H4 (cell line): ENCODE measurements around the gene TNFRSF12A. TPM values are rescaled to one million over a fixed set of nuclear protein-coding genes. Genes with fewer than 3 reads are reported as not detected.
"Not testable (repeated sequence)": the region's sequence is repeated elsewhere in the genome, so short reads cannot be mapped to it uniquely, and the experiment has no call there.

Experiments used
- DNase-seq: peaks from one replicate; pipeline ENCODE4 v3.0.0-alpha.2; 2015; ENCODE audit warnings: low spot score
- total RNA-seq: library from RNA; depleted of rRNA; stranded (reverse); fragments of >200 nt; shearing (Covaris generic); gene quantifications from 2 replicates; pipeline ENCODE4 v1.2.3, GENCODE V29; 2014; rRNA removed

Gene TNFRSF12A
- total RNA-seq, 1 experiment from 2014 or later: 312 TPM

DNA sequence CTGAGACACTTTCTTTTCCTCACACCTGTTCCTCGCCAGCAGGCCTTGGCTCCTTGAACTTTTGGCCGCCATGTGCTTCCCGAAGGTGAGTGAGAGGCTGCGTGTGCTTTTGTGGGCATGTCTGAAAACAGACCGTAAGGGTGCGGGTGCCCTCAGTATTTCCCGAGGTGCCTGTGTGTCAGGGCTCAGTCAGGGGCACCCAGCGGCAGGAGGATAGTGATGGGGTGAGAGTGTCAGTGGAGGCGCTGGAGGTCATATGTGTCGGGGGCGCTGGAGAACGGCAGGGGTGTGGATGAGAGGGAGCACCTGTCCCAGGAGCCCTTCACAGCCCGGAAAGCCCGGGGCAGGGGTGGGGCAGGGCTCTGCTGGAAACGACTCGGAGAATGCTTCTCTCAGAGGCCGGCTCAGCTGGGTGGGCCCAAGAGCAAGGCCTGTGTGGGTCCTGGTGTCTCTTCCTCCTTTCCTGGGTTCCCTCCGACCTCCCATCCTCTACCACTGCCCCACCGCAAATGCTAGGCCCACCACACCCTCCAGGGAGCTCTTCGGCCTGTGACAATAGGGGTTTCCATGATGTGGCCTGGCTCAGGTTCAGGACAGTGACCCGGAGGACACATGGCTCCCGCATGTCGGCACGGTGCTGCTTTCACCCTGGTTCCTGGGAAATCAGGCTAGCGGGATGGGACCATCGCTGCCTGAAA, 45.7 kb downstream of the TNFRSF12A start:
- DNase-seq: no peak

DNA sequence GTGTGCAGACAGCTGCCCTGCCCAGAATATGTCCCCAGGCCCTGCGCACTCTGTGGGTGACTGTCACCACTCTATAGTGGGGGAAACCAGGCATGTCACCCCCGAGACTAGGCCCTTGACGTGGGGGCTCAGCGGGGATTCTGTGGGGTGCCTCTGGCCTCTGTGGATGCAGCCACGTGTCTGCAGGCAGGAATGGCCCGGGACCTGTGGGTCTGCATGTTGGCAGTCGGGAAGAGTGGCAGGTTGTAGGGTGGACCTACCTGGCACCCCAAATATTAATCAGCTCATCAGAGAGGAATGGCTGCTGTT, 46.2 kb downstream of the TNFRSF12A start:
- DNase-seq: no peak

DNA sequence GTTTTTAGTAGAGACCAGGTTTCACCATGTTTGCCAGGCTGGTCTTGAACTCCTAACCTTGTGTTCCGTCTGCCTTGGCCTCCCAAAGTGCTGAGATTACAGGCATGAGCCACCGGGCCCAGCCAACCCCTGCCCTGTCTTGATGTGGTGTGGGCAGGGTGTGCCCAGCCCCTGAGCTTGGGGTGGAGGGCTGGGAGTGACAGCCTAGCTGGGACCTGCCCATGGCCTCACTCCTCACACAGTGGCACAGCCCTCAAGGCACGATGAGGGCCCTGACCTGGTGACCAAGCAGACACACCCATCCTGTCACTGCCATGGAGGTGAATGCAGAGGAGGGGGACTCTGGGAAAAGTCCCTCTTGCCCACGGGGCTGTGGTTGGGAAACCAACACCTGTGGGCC, 48.3 kb downstream of the TNFRSF12A start:
- DNase-seq: no peak

DNA sequence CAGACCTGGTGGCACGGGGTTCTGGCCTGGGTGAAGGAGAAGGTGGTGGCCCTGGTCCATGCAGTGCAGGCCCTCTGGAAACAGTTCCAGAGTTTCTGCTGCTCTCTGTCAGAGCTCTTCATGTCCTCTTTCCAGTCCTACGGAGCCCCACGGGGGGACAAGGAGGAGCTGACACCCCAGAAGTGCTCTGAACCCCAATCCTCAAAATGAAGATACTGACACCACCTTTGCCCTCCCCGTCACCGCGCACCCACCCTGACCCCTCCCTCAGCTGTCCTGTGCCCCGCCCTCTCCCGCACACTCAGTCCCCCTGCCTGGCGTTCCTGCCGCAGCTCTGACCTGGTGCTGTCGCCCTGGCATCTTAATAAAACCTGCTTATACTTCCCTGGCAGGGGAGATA, 49.0 kb downstream of the TNFRSF12A start:
- not testable (repeated sequence) for DNase-seq

DNA sequence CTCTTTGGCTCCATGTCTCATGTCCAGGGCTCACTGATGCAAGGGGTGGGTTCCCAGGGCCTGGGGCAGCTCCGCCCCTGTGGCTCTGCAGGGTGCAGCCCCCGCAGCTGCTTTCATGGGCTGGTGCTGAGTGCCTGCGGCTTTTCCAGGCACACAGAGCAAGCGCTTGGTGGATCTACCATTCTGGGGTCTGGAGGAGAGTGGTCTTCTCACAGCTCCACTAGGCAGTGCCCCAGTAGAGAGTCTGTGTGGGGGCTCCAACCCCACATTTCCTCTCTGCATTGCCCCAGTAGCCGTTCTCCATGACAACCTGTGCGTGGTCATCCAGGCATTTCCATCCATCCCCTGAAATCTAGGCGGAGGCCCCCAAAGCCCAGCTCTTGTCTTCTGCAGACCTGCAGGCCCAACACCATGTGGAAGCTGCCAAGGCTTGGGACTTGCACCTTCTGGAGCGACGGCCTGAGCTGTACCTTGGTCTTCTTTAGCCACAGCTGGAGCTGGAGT, 50.5 kb downstream of the TNFRSF12A start:
- no peak for DNase-seq

DNA sequence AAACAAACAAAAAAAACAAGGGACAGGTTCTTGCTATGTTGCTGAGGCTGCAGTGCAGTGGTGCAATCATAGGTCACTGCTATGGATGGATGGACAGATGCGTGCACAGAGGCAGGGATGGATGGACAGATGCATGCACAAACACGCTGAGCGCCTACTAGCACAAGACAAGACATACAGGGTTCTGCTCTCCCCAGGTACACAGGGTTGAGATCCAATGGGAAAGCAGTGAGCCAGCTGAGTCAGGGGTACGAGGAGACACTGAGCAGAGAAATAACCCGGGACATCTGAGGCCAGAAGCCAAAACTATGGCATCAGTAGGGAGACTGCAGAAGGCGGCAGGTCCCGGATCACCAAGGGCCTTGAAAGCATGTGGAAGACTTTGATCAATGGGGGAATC, 51.5 kb downstream of the TNFRSF12A start:
- DNase-seq: no peak

Other genes starting within 250 kb of the TNFRSF12A start
- gene ELOB, start 243.1 kb upstream of the TNFRSF12A start, total RNA-seq: 495 and 562 TPM in 2 replicates
- 0.10 TPM in 1 of 2 replicates, not detected in the other for gene PRSS33, start 232.8 kb upstream of the TNFRSF12A start, total RNA-seq
- gene PRSS41, start 221.9 kb upstream of the TNFRSF12A start, total RNA-seq: not detected in 2 replicates
- not detected in 2 replicates for gene PRSS21, start 203.1 kb upstream of the TNFRSF12A start, total RNA-seq
- 0.14 TPM in 1 of 2 replicates, not detected in the other for gene ZG16B, start 190.1 kb upstream of the TNFRSF12A start, total RNA-seq
- not detected in 2 replicates for gene PRSS22, start 162.2 kb upstream of the TNFRSF12A start, total RNA-seq
- 57.3 and 77.7 TPM in 2 replicates for gene FLYWCH2, start 137.2 kb upstream of the TNFRSF12A start, total RNA-seq
- gene FLYWCH1, start 108.4 kb upstream of the TNFRSF12A start, total RNA-seq: 9.1 and 13.1 TPM in 2 replicates
- gene KREMEN2, start 56.1 kb upstream of the TNFRSF12A start, total RNA-seq: 6.0 and 11.0 TPM in 2 replicates
- gene PAQR4, start 51.0 kb upstream of the TNFRSF12A start, total RNA-seq: 14.4 and 17.9 TPM in 2 replicates
- gene PKMYT1, start 39.9 kb upstream of the TNFRSF12A start, total RNA-seq: 19.9 and 26.0 TPM in 2 replicates
- not detected in 2 replicates for gene CLDN9, start 7.4 kb upstream of the TNFRSF12A start, total RNA-seq
- gene CLDN6, start 2.2 kb upstream of the TNFRSF12A start, total RNA-seq: 2.0 TPM in 1 of 2 replicates, not detected in the other
- gene HCFC1R1, start 3.6 kb downstream of the TNFRSF12A start, total RNA-seq: 64.6 and 93.1 TPM in 2 replicates
- 43.5 and 48.2 TPM in 2 replicates for gene THOC6, start 3.7 kb downstream of the TNFRSF12A start, total RNA-seq
- 0.25 TPM in 1 of 2 replicates, not detected in the other for gene BICDL2, start 16.6 kb downstream of the TNFRSF12A start, total RNA-seq
- gene MMP25, start 26.2 kb downstream of the TNFRSF12A start, total RNA-seq: 0.87 and 0.94 TPM in 2 replicates
- 15.8 and 24.1 TPM in 2 replicates for gene IL32, start 45.3 kb downstream of the TNFRSF12A start, total RNA-seq
- not detected in 2 replicates for gene ZSCAN10, start 78.9 kb downstream of the TNFRSF12A start, total RNA-seq
- 5.2 and 8.6 TPM in 2 replicates for gene ZNF205, start 92.2 kb downstream of the TNFRSF12A start, total RNA-seq
- 2.0 and 3.9 TPM in 2 replicates for gene ZNF213, start 114.7 kb downstream of the TNFRSF12A start, total RNA-seq
- 0.81 TPM in 1 of 2 replicates, not detected in the other for gene OR1F1, start 167.8 kb downstream of the TNFRSF12A start, total RNA-seq
- 11.5 and 11.8 TPM in 2 replicates for gene ZNF200, start 214.8 kb downstream of the TNFRSF12A start, total RNA-seq
- 1.2 TPM in 1 of 2 replicates, not detected in the other for gene MEFV, start 236.3 kb downstream of the TNFRSF12A start, total RNA-seq